ENCODE measurements around the gene KSR2.

KSR2 gene

DNA sequence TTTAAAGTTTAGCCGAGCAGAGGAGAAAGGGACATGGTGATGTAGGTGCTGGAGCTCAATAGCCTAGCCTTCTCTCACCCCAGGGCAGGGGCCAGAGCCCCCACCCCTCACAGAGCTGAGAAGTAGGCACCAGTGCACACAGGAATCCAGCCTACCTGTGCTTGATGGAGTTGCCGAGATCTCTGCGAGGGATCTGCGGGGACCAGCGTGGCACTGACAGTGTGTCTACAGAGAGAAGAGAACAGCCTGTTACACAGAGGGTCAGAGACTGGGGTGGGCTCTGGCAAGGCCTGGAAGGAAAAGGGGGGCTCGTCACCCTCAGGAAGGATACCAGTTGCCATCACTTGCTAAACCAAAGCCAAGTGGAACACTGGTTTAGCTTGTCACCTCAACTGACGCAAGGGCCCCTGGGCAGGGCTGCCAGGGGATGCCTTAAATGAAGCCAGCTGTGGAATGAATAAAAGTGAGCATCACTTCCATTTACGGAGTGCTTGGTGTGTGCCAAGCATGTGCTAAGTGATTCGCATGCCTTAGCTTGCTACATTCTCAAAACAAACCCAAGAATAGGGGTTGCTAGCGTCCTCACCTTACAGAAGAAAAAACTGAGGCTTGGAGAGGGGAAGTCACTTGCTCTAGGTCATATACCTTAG, 386.5 kb downstream of the KSR2 start:
- no peak for DNase-seq (ENCODE audit: low read depth in 2 of 2)

- DNase-seq (ENCODE audit: low read depth in 2 of 2), result no peak
Observed at GRCh38 chr12:117580718-117581062, 388.1 kb downstream of the KSR2 start.

- DNase-seq (ENCODE audit: low read depth in 2 of 2), result no peak
Observed at GRCh38 chr12:117580015-117580717, 388.6 kb downstream of the KSR2 start.

DNA sequence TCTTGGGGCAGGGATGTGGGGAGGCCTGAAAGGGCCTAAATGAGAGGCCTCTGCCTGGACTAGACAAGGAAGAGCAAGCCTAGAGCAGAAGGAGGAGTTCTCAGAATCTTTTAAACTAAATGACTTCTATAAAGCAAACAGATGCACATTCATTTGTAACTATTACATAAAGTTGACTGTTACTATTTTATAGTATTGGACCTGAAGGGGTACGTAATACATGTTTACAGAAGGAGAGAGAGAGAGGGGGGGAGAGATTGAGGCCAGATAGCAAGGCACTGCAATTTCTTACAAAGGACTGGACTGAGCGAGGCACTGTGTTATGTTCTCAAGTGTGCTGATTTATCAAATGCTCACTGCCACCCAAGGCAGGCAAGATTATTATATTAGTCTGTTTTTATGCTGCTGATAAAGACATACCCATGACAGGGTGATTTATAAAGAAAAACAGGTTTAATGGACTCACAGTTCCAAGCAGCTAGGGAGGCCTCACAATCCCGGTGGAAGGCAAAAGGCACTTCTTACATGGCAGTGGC, 391.6 kb downstream of the KSR2 start:
- no peak for DNase-seq (ENCODE audit: low read depth in 2 of 2)

DNA sequence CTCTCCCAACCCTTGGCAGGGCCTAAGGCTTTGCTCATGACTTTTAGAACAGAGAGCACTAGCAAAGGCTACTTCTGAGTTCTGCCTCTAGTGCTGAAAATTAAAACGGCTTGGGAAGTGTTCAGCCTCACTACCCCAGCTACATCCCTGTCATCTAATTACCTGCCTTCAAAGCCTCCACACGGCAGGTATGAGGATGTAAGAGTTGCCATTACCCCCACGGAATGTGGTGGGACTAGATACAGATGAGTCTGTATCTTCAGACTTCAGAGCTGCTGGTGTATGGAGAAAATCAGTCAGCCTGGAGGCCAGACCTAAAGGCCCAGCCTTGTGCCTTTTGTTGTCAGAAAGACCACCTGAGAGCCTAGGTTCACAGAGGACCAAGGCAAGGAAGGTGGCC, 392.7 kb downstream of the KSR2 start:
- no peak for DNase-seq (ENCODE audit: low read depth in 2 of 2)

DNA sequence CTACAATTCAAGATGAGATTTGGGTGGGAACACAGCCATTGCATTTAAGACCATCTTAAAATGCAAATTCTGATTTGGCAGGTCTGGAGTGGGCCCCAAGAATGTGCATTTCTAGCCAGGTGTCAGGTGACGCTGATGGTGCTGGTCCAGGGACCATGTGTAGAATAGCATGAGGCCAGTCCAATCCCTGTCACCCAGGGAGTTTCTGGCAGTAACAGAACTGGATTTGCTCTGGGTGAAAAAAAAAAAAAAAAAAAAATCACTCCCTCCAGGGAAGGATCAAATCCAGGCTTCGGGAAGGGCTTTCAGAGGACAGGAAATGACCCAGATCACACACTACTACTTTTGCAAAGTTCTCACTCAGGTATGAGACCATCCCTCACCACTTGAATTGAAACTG, 394.1 kb downstream of the KSR2 start:
- DNase-seq (ENCODE audit: low read depth in 2 of 2), result no peak

DNA sequence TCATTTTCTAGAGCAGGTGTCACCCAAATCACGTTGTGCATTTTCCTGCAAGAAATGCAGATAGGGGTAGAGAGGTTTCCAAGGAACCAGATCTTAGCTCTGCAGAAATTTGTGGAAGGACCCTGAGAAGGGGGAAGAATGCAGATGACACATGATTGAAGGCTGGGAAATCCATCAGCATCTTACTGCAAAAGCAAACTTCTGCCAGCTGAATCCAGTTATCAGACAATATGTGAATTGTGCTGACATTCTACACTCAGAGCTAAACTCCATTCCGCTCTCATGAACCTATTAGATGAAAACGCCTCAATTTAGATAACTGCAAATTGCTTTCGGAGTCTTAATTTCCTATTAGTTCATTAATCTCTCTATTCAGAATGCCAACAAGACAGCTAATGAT, 396.0 kb downstream of the KSR2 start:
- DNase-seq (ENCODE audit: low read depth in 2 of 2), result no peak

- no peak for DNase-seq (ENCODE audit: low read depth in 2 of 2)
Observed at GRCh38 chr12:117571321-117571720, 397.5 kb downstream of the KSR2 start.

DNA sequence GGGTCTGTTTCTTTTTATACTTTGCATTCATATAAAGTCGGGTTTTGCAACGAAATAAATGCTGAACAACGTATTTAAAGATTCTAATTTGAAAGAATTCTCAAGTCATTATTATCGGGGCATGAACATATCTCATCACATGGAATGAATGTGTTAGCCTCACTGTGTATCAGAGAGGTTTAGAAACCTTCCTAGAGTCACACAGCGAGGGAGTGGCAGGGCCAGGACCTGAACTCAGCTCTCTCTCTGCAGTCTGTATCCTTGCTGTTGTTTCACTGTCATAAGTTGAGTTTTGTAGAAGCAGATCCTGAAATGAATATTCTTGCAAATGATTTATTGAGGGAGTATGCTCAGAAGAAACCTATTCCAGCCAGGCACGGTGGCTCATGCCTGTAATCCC, 398.2 kb downstream of the KSR2 start:
- no peak for DNase-seq (ENCODE audit: low read depth in 2 of 2)

DNA sequence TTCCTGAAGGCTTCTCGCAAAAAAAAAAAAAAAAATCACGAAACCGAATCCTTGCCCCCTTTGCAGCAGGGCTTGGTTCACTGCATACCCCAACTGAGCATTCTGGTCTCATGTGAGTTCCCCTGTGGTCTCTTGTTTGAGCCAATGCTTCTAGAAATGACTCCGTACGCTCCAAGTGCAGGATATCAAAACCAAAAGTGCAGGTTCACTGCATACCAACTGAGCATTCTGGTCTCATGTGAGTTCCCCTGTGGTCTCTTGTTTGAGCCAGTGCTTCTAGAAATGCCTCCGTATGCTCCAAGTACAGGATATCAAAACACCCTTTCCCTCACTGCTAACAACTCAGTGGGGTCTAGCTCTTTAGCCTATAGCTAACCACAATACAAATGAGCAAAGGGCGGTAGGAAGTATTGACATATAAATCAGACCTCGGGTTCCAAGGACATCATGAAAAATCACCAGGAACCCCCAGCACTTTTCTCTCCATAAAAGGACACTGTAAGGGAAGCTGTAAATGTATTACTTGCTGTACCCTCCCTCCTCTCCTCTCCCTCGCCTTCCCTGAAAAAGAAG, 401.1 kb downstream of the KSR2 start:
- DNase-seq (ENCODE audit: low read depth in 2 of 2), result no peak

- no peak for DNase-seq (ENCODE audit: low read depth in 2 of 2)
Observed at GRCh38 chr12:117564881-117565280, 403.9 kb downstream of the KSR2 start.

- no peak for DNase-seq (ENCODE audit: low read depth in 2 of 2)
Observed at GRCh38 chr12:117563706-117564105, 405.1 kb downstream of the KSR2 start.

DNA sequence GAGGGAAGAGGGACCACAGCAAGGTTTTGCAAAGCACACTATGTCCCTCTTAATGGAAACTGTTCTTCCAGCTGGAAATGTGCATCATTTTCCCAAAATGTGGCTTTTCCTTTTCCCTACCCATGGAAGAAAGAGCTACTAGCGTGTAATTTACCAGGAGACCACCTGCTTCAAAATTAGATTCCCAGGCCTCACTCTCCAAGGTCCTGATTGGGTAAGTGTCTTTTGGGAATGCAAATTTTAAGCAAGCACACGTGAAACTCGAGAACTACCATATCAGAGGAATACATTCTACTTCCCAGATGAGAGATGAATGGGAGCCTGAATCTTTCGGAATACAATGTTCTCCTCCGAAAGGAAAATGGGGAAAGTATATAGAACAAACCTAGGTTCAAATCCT, 405.8 kb downstream of the KSR2 start:
- DNase-seq (ENCODE audit: low read depth in 2 of 2), result no peak

- no peak for DNase-seq (ENCODE audit: low read depth in 2 of 2)
Observed at GRCh38 chr12:117561990-117562389, 406.8 kb downstream of the KSR2 start.

GRCh38 chr12:117559978-117560377, 408.8 kb downstream of the KSR2 start:
- no peak for DNase-seq (ENCODE audit: low read depth in 2 of 2)

- no peak for DNase-seq (ENCODE audit: low read depth in 2 of 2)
Observed at GRCh38 chr12:117555889-117556288, 412.9 kb downstream of the KSR2 start.

DNA sequence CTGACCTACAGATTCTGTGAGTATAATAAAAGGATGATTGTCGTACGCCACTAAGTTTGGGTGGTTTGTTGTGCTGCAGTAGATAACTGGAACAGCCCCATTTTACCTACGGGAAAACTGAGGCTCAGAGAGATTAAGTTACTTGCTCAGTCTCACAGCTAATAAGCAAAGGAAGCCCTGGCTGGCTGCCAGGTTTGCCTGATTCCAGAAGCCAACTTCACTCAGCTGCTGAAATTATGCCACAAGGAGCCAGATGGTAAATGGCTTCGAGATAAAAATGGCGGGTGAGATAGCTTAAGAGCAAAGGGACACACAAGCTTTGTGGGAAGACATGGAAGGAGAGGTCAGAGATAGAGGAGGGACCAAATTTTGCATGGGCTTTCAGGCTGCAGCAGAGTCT, 415.8 kb downstream of the KSR2 start:
- DNase-seq (ENCODE audit: low read depth in 2 of 2), result no peak

GRCh38 chr12:117551665-117552064, 417.1 kb downstream of the KSR2 start:
- no peak for DNase-seq (ENCODE audit: low read depth in 2 of 2)

GRCh38 chr12:117547209-117547608, 421.6 kb downstream of the KSR2 start:
- DNase-seq (ENCODE audit: low read depth in 2 of 2), result no peak

DNA sequence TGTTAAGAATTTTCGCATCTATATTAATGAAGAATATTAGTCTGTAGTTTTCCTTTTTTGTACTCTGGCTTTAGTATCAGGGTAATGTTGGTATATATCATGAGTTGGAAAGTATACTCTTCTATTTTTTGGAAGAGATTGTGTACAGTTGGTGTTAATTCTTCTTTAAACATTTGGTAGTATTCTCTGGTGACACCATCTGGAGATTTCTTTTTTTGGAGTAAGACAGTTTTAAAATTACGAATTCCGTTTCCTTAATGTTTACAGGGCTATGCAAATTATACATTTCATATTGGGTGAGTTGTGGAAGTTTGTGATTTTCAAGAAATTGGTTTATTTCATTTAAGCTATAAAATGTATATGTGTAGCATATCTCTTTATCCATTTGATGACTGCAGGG, 423.6 kb downstream of the KSR2 start:
- no peak for DNase-seq (ENCODE audit: low read depth in 2 of 2)

DNA sequence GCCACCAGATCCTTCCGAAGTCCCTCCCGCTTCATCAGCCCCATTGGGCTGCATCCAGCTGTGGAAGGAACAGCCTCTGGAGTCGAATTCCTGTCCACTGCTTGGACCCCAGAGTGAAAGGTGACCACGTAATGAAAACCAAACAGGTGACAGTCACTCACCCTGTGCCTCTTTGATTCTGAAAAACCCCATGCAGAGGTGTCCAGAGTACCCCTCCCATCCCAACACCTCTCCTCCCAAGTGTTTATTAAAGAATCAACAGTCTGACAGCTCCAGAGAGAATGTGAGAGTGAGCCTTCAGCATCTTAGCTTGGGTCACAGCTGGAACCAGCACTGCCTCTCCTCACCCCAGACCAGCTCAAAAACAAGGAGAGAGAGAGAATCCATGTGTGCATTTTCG, 428.8 kb downstream of the KSR2 start:
- DNase-seq (ENCODE audit: low read depth in 2 of 2), result no peak

DNA sequence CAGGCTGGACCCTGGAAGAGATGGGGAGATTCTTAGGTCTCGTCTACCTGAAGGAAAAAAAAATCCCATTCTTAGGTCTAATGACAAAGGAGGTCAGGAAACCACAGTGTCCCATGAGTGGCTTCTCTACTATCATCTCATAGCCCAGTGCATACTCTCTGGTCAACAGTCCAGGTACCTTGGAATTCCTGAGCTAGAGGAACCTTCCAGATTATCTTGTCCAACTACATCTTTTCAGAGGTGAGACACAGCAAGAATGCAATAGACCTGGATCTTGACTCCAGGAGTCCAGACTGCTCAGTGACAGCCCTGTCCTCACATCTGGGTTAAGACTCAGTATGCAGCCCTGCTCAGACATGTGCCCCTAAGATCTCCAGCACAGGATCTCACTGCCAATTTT, 429.9 kb downstream of the KSR2 start:
- DNase-seq (ENCODE audit: low read depth in 2 of 2), result no peak

DNA sequence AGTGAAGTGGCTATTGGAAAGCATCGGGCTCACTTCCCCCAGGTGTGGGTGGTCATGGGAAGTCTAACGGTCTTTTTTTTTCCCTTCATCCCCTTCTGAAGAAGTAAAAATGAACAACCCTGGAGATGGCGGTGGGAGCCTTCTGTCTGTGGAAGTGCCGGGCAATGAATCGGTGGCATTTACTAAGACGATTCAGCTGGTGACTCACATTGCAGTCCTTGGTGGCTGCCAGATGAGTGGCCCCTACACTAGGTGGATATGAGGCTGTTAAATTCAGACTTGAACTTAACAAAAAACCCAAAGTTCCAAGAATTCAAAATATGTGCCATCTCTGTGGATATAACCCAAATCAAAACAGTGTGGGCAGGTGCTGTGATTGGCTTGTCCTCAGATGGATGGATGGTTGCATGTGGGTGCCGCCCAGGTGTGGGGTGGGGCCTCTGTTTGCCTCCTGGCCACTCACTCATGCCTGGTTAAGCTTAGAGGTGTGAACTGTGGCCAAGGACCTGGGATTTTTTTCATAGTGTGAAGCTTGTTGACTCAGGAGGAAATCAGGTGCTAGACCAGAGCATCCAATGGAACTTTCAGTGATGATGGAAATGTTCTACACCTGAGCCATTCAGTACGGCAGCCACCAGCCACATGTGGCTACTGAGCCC, 430.6 kb downstream of the KSR2 start:
- no peak for DNase-seq (ENCODE audit: low read depth in 2 of 2)

Measured in stimulated activated CD8-positive, alpha-beta memory T cell treated with anti-CD3 and anti-CD28 coated beads, Interleukin-15, amount 100 ng/mL, for 48 hours (primary cell).